Esophagus muscularis mucosa (tissue), 4 donors: ENCODE results near the gene TCF7L2. TPM values are rescaled to one million over a fixed set of nuclear protein-coding genes. Genes with fewer than 3 reads are reported as not detected.
A peak's percentile ranks its signal among the peaks of the same experiment; 100 is the strongest.

Experiments
- DNase-seq: peaks from one replicate; pipeline ENCODE4 v3.0.0-alpha.2; 2017; ENCODE audit errors: extremely low spot score
- H3K27ac ChIP-seq, 4 donors: fragments of 200-600 bp; sonication (generic); replicated peaks in 1 of 4; 1 replicate in 3 of 4; 2 replicates in 1 of 4; pipeline ENCODE4 v1.5.1; 2016 to 2019; ENCODE audit warnings: mild to moderate bottlenecking in 1 of 4
- H3K27me3 ChIP-seq, 4 donors: fragments of 200-600 bp; sonication (generic); one replicate each; pipeline versions ENCODE4 v1.5.1 to v1.6.0; 2016 to 2019
- H3K36me3 ChIP-seq, 4 donors: fragments of 200-600 bp; sonication (generic); one replicate each; pipeline ENCODE4 v1.5.1; 2016 to 2019
- H3K4me1 ChIP-seq, 4 donors: fragments of 200-600 bp; sonication (generic); one replicate each; pipeline ENCODE4 v1.5.1; 2016 to 2019
- H3K4me3 ChIP-seq, 4 donors: fragments of 200-600 bp; sonication (generic); 1 replicate in 2 of 4; 2 replicates in 2 of 4; pipeline ENCODE4 v1.5.1; 2016 to 2019; ENCODE audit warnings: mild to moderate bottlenecking in 4 of 4, moderate library complexity in 1 of 4
- H3K9me3 ChIP-seq, 4 donors: fragments of 200-600 bp; sonication (generic); 1 replicate in 3 of 4; 2 replicates in 1 of 4; pipeline ENCODE4 v1.5.1; 2016 to 2019
- CTCF ChIP-seq, 3 experiments: fragments of 200-600 bp in 2 of 3; fragments of 450-650 bp in 1 of 3; sonication (generic) in 2 of 3; IDR thresholded peaks; one replicate each; pipeline ENCODE4 v1.5.1; 2017 to 2019; ENCODE audit warnings: antibody characterized with exemption in 3 of 3, mild to moderate bottlenecking in 2 of 3, moderate library complexity in 1 of 3
- EP300 ChIP-seq: sonication (generic); formaldehyde crosslinking; IDR thresholded peaks from one replicate; pipeline ENCODE4 v1.6.1; 2017; ENCODE audit warnings: antibody characterized with exemption
- POLR2A ChIP-seq: fragments of 450-650 bp; IDR thresholded peaks from one replicate; pipeline ENCODE4 v1.6.1; 2017; ENCODE audit warnings: antibody characterized with exemption, moderate library complexity, mild to moderate bottlenecking, low read depth
- POLR2AphosphoS5 ChIP-seq, 2 donors: sonication (generic); formaldehyde crosslinking; IDR thresholded peaks; one replicate each; pipeline ENCODE4 v1.6.1; 2017; ENCODE audit warnings: antibody characterized with exemption in 2 of 2
- WGBS: methylation state at CpG from one replicate; pipeline ENCODE4 v1.1.5; 2018; 5-methylcytosine and 5-hydroxymethylcytosine counted together
- intact Hi-C: fragments of 100-400 bp; cut with DNase I; formaldehyde crosslinking; loops from one replicate; pipeline ENCODE4 v1.15.1; 2023
- total RNA-seq, 4 donors: library from RNA; depleted of rRNA; stranded (reverse); fragments of >200 nt; gene quantifications; one replicate each; pipeline versions ENCODE4 v1.1.0 to v1.2.1, GENCODE V29; 2016

Gene TCF7L2
- total RNA-seq, 4 donors from 2014 or later: 7.8 to 24.1 (median 19.2) TPM

GRCh38 chr10:113125612-113126011 is 175.6 kb downstream of the TCF7L2 start:
- no peak for DNase-seq
- Histone ChIP-seq H3K27ac (no peak overlapping the region), H3K27me3 (no peaks in the 10 kb centered on the region), H3K9me3 (no peaks in the 10 kb centered on the region), H3K4me1 (peaks cover 0 to 24% (median 14%) of the 10 kb centered on the region in 4 donors), H3K4me3 (no peak overlapping the region), H3K36me3 (no peaks in the 10 kb centered on the region)
- intact Hi-C loops: loop anchor here (2.0 to 5.0 kb wide), 2 partner anchors 168 to 403 kb away; no protein-coding TSS in a partner anchor
- TF ChIP-seq POLR2A (no peak), EP300 (no peak), CTCF (IDR thresholded peaks at IDR 0.05) (no peak), POLR2AphosphoS5 (IDR thresholded peaks at IDR 0.05) (no peak)
- WGBS: 97% methylated on average over 6 of the region's 6 CpGs

GRCh38 chr10:113126229-113127201 is 176.5 kb downstream of the TCF7L2 start:
- H3K4me3 ChIP-seq: peak overlapping the region; percentile 36 to 57 (median 44)
- no peaks in the 10 kb centered on the region for H3K27me3 ChIP-seq
- H3K36me3 ChIP-seq: no peaks in the 10 kb centered on the region
- WGBS: 18% methylated on average over 37 of the region's 53 CpGs
- TF ChIP-seq CTCF (IDR thresholded peaks at IDR 0.05) (peak; percentile 80 to 89 (median 84)), POLR2A (no peak), EP300 (no peak), POLR2AphosphoS5 (IDR thresholded peaks at IDR 0.05) (peak in 1 of 2 donors; percentile 29)
- DNase-seq: no peak
- peak overlapping the region in 1 of 4 donors; percentile 36 for H3K27ac ChIP-seq
- intact Hi-C loops: loop anchor here (2.0 to 5.0 kb wide), 2 partner anchors 169 to 404 kb away; no protein-coding TSS in a partner anchor
- H3K4me1 ChIP-seq: peaks cover 0 to 31% (median 16%) of the 10 kb centered on the region in 4 donors
- H3K9me3 ChIP-seq: no peaks in the 10 kb centered on the region

GRCh38 chr10:113127261-113127900 is 177.3 kb downstream of the TCF7L2 start:
- Histone ChIP-seq H3K27ac (peak overlapping the region in 1 of 4 donors; percentile 6), H3K27me3 (no peaks in the 10 kb centered on the region), H3K36me3 (no peaks in the 10 kb centered on the region), H3K4me1 (peaks cover 0 to 40% (median 25%) of the 10 kb centered on the region in 4 donors), H3K9me3 (no peaks in the 10 kb centered on the region), H3K4me3 (peak overlapping the region in 1 of 4 donors; percentile 36)
- DNase-seq: no peak
- WGBS: 88% methylated on average over 11 of the region's 11 CpGs
- intact Hi-C loops: loop anchor here (2.0 to 5.0 kb wide), 2 partner anchors 170 to 405 kb away; no protein-coding TSS in a partner anchor
- TF ChIP-seq POLR2A: no peak
- no peak for TF ChIP-seq CTCF (IDR thresholded peaks at IDR 0.05)

- Histone ChIP-seq H3K9me3 (no peaks in the 10 kb centered on the region), H3K27ac (peak overlapping the region in 1 of 4 donors; percentile 2), H3K27me3 (no peaks in the 10 kb centered on the region), H3K4me1 (peaks cover 0 to 45% (median 30%) of the 10 kb centered on the region in 4 donors), H3K4me3 (no peak overlapping the region), H3K36me3 (no peaks in the 10 kb centered on the region)
- intact Hi-C loops: loop anchor here (2.0 to 5.0 kb wide), 2 partner anchors 171 to 405 kb away; no protein-coding TSS in a partner anchor
- no peak for DNase-seq
- WGBS: 92% methylated on average over 6 of the region's 6 CpGs
- TF ChIP-seq CTCF (IDR thresholded peaks at IDR 0.05): no peak
- TF ChIP-seq POLR2A: no peak
- no peak for TF ChIP-seq POLR2AphosphoS5 (IDR thresholded peaks at IDR 0.05)
- no peak for TF ChIP-seq EP300
These were observed 177.8 kb downstream of the TCF7L2 start for GRCh38 chr10:113127901-113128283.
